ENCODE measurements around the gene FHIP2A.

Gene FHIP2A

DNA sequence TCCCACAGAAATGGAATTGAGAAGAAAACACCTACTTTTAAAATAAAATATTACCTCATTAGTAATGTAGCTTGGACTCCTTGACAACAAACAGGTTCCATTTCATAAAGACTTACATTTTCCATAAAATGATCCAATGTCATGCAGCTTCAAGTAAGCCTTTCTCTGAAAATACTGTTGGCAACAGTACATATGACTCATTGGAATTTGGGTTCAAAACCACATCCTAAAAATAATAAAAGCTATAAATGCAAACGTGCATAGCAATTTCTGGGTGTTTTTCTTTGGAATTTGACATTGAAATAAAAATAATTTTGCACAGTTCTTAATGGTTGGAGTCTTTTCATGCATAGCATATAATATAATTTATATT lies 47.9 kb downstream of the FHIP2A start:
- no peak for TF ChIP-seq ZNF384 (IDR thresholded peaks at IDR 0.05)
- TF ChIP-seq NFRKB (IDR thresholded peaks at IDR 0.05), result no peak
- TF ChIP-seq FOXA1 (IDR thresholded peaks at IDR 0.05), result no peak
- TF ChIP-seq BHLHE40 (IDR thresholded peaks at IDR 0.05; ENCODE audit: borderline replicate concordance), result no peak
- TF ChIP-seq LEF1 (IDR thresholded peaks at IDR 0.05; ENCODE audit: borderline replicate concordance), result no peak
- no peak for TF ChIP-seq ARNT (IDR thresholded peaks at IDR 0.05)
- no peak for TF ChIP-seq HDGF (IDR thresholded peaks at IDR 0.05; ENCODE audit: borderline replicate concordance)
- TF ChIP-seq CTBP1 (IDR thresholded peaks at IDR 0.05; ENCODE audit: borderline replicate concordance), result no peak
- TF ChIP-seq TARDBP (IDR thresholded peaks at IDR 0.05), result no peak
- TF ChIP-seq FOXK2 (IDR thresholded peaks at IDR 0.05), result no peak
- no peak for TF ChIP-seq ELF4 (IDR thresholded peaks at IDR 0.05)
- no peak for TF ChIP-seq SP1 (IDR thresholded peaks at IDR 0.05)
- TF ChIP-seq SUZ12 (IDR thresholded peaks at IDR 0.05), result no peak
- no peak for TF ChIP-seq FOXM1 (IDR thresholded peaks at IDR 0.05; ENCODE audit: borderline replicate concordance)
- no peak for DNase-seq (ENCODE audit: extremely low spot score)
- POLR2A ChIA-PET, result no interaction called here
- CTCF ChIA-PET, result interaction anchor here (3.9 kb wide), 1 partner anchor 10 kb away, joined by 16 read pairs; no protein-coding TSS in a partner anchor

DNA sequence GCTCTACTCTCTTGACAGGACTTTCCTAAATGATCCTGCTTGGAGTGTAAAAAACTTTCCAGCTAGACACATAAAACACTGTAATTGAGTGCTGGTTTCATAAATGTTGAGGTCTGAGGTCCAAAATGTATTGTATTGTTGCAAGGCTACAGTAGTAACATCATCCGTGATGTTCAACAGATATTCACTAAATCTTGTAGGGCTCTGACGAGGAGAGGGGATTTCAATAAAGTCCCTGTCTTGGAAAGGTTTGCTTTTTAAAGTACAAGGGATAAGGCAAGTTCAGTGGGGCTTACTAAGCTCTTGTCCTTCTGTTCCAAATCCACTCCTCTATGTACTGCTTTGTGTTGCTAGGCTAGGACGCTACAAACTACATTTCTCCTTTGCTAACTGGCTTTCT lies 48.9 kb downstream of the FHIP2A start:
- no peak for DNase-seq (ENCODE audit: extremely low spot score)
- POLR2A ChIA-PET, result no interaction called here
- TF ChIP-seq FOXM1 (IDR thresholded peaks at IDR 0.05; ENCODE audit: borderline replicate concordance), result no peak
- TF ChIP-seq ELF4 (IDR thresholded peaks at IDR 0.05), result no peak
- no peak for TF ChIP-seq TARDBP (IDR thresholded peaks at IDR 0.05)
- TF ChIP-seq, protein P1, sequence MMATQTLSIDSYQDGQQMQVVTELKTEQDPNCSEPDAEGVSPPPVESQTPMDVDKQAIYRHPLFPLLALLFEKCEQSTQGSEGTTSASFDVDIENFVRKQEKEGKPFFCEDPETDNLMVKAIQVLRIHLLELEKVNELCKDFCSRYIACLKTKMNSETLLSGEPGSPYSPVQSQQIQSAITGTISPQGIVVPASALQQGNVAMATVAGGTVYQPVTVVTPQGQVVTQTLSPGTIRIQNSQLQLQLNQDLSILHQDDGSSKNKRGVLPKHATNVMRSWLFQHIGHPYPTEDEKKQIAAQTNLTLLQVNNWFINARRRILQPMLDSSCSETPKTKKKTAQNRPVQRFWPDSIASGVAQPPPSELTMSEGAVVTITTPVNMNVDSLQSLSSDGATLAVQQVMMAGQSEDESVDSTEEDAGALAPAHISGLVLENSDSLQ (IDR thresholded peaks at IDR 0.05), result no peak
- CTCF ChIA-PET, result interaction anchor here (3.9 kb wide), 1 partner anchor 10 kb away, joined by 16 read pairs; no protein-coding TSS in a partner anchor

DNA sequence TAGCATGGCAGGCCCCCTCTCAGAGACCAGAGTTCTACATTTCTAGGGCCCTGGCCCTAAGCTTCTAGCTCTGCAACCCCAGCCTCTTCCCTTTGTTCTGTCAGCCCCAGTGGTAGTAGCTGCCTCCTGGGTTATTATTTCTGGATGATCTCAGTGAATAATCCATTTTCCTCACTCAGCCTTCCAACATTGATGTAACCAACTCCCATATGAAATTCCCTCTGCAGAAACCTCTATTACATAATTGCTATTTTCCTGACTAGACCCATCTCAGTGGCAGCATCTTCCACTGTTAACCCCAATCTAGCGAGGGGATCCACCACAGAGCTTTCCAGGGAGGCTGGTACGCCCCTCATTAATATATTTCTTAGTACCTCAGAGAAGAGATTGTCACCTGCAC lies 49.8 kb downstream of the FHIP2A start:
- no peak for DNase-seq (ENCODE audit: extremely low spot score)
- ChIA-PET CTCF (interaction anchor here (3.9 kb wide), 1 partner anchor 9 kb away, joined by 16 read pairs; no protein-coding TSS in a partner anchor), POLR2A (no interaction called here)
- TF ChIP-seq ZNF384 (IDR thresholded peaks at IDR 0.05) (no peak), FOXM1 (IDR thresholded peaks at IDR 0.05; ENCODE audit: borderline replicate concordance) (no peak), LEF1 (IDR thresholded peaks at IDR 0.05; ENCODE audit: borderline replicate concordance) (no peak), SUZ12 (IDR thresholded peaks at IDR 0.05) (no peak), ARNT (IDR thresholded peaks at IDR 0.05) (no peak), TARDBP (IDR thresholded peaks at IDR 0.05) (no peak), L3MBTL2 (conservative IDR thresholded peaks at IDR 0.05) (no peak), NFRKB (IDR thresholded peaks at IDR 0.05) (no peak), BHLHE40 (IDR thresholded peaks at IDR 0.05; ENCODE audit: borderline replicate concordance) (no peak), FOXK2 (IDR thresholded peaks at IDR 0.05) (no peak), FOXA1 (IDR thresholded peaks at IDR 0.05) (no peak), SP1 (IDR thresholded peaks at IDR 0.05) (no peak)
- TF ChIP-seq, protein P1 (IDR thresholded peaks at IDR 0.05), result no peak
